Non-pigmented ciliary epithelial cell (primary cell): ENCODE measurements around the gene CMTM4.
"Not testable (repeated sequence)": the region's sequence is repeated elsewhere in the genome, so short reads cannot be mapped to it uniquely, and the experiment has no call there.

Experiments
- DNase-seq: peaks from one replicate; pipeline ENCODE4 v3.0.0-alpha.2; 2010; ENCODE audit warnings: low read depth

Gene CMTM4

DNA sequence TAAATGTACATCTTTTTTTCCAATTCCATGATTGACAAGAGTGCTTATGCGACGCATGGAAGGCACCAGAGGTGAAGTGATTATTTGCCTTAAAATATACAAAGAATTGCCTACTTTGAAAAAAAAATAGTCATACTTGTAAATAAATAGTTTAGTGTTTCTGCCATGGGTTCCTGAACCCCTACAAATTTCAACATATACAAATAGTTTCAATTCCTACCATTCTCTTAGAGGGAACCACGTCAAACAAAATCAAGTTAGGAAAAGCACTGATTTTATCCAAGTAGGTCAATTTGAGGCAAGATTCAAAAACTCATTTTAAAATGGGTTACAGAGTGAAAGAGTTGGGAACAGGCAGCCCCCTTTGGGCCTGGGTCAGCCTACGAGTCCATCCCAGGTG lies 80.4 kb downstream of the CMTM4 start:
- DNase-seq, result no peak

DNA sequence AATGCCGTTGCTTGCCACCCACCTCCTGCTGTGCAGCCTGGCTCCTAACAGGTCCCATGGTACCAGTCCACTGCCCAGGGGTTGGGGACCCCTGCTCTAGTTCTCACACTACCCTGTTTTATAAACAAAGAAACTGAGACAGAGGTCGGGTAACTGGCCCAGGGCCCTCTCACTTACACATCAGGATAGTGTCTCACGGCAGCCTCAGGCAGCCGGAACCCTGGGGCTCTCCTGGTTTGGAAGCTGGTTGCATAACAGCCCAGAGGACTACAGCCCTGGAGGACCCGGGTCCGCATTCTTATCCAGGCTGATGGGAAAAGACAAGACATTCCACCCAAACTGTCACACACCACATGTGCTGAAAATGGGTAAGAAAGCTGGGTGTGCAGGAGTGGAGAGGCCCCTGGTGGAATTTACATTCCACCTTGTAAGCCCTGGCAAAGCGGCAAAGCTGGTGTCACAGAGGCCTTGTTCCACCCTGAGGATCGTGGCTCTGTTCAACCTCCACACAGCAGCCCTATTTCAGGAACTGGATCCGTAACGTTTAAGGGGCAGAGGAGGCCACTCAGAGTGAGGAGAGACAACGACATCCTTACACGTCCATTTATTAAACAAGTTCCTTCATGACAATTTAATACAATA lies 82.3 kb downstream of the CMTM4 start:
- no peak for DNase-seq

DNA sequence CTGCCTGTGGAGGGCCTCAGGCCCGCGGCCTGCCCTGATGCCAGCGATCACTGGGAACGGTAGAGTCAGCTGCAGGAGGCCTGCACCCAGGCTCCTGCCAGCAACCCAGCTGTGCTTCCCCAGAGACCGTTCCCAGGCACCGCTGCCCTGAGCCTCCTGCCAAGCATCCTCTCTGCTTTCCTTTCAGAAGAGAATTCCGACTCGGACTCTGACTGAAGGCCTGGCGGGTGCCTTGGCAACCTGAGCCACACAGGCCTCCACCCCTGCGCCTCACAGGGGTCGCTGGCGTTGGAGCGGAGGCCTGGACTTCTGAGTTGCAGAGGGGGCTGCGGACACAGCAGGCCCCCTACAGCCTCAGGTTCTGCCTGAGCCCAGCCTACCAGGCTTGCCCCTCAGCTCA lies 84.1 kb downstream of the CMTM4 start:
- DNase-seq, result no peak

GRCh38 chr16:66611911-66612310 lies 84.6 kb downstream of the CMTM4 start:
- DNase-seq, result not testable (repeated sequence)

GRCh38 chr16:66610111-66610820 lies 86.3 kb downstream of the CMTM4 start:
- DNase-seq, result no peak

DNA sequence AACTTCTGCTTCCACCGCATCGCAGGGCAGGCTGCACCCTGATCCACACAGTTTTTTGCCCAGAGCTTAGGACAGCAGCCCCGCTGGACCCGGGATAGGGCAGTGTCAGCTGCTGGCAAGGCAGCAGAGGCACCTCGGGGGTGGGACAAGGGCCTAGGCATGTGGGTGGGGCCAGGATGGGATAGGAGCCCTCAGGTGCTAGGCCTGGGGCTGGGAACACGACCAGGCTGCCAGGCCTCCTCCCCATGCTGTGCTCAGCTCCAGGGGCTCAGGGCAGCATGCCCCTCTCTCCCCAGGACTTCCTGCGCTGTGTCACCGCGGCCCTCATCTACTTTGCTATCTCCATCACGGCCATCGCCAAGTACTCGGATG lies 87.4 kb downstream of the CMTM4 start:
- DNase-seq, result no peak

DNA sequence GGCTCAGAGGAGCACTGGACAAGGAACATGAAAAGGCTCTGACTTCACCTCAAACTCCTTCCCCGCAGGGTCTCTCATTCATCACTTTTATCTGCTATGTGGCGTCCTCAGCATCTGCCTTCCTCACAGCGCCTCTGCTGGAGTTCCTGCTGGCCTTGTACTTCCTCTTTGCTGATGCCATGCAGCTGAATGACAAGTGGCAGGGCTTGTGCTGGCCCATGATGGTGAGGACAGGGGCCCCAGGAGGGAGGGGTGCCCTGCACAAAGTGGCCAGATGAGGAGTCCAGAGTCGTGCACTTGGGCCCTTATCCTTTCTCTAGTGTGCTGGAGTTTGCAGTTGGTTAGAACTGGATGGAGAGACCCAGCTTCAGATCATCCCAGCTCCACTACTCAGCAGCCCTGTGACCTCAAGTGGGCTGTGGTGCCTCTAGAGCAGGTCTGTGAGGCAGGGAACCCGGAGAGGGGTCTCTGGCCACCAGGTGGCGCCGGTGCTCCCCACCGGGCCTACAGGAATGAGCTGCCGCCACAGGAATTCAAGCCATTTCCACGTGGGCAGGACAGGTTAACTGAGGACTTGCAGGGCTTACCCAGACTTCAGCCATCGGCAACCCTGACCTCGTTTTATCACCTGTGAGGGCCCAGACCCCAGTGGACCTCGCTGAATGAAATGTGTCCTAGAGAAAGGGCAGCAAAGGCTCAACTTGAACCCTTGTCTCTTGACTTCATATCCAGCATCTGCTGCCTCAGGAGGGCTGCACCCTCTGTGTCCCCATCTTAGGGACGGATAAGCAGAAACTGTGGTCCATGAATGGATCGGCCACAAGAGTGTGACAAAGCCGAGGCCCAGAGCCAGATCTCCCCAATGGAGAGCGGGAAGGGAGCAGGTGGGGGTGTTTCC lies 88.1 kb downstream of the CMTM4 start:
- DNase-seq, result peak; percentile 70

DNA sequence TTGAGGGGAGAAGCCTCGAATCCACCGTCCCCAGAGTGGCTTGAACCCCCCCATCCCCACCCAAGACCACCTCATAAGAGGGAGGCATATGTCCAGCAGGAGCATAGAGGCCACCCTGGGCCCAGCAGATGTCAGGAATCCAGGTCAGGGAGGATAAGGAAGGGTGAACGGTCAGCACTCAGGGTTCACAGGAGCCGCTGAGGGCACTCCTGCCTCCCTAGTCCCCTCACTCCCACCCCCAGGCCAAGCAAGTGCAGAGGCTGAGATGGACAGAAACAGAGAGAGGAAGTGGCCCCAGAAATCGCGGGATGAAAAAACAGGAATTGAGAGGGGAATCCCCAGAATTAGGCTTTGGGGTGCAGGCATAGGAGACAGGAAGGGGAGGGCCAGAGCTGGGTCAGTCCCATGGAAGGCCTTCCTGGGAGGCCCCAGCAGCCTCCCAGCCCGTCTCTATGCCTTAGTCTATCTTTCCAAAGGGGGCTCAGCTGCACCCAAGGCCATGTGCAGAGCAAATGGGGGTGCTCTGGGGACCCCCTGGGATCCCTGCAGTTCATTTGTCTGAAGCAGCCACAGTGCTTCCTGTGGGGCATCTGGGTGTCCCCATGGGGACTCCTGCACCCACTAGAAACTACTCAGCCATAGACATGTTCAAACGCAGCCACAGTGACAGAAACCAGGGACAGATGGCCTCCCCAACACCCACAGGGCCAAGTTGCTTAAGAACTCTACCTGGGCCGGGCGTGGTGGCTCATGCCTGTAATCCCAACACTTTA lies 90.4 kb downstream of the CMTM4 start:
- DNase-seq, result no peak

- no peak for DNase-seq
Measured at GRCh38 chr16:66605177-66605978, 91.2 kb downstream of the CMTM4 start.

DNA sequence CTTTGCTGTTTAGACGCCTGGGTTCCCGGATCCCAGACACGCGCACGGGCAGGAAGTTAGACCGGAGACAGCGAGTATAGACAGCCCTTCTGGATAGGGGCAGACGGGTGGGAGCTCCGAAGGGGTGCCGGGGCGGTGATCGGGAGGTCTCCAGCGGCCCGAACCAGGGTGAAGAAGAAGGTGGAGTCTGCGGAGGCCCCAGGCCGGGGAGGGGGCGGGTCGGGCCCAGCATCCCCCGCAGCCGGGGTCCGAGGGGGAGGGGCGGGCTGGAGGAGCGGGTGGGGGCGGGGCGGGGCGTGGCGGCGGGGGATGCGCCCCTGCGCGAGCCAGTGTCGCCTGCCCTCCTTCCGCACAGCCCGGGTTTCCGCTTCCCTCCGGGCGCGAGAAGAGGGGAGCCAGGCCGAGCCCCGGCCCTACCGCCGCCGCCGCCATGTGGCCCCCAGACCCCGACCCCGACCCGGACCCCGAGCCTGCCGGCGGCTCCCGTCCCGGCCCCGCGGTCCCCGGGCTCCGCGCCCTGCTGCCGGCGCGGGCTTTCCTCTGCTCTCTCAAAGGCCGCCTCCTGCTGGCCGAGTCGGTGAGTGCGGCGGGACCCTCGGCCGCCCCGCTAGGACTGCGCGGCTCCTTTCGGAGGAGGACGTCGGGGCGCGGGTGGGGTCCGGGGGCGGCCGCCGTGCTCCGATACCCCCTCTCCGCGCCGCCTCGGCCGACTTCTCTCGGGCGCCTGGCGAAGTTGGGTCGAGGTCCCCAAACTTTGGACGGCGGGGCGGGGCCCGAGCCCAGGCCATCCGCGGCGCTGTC lies 92.0 kb downstream of the CMTM4 start, which contains the start of gene CMTM3:
CMTM3 (plus strand) TSS at position 329 of the 801 bp plus-strand sequence; CDS start at position 431, 102 bp downstream.
- no peak for DNase-seq

DNA sequence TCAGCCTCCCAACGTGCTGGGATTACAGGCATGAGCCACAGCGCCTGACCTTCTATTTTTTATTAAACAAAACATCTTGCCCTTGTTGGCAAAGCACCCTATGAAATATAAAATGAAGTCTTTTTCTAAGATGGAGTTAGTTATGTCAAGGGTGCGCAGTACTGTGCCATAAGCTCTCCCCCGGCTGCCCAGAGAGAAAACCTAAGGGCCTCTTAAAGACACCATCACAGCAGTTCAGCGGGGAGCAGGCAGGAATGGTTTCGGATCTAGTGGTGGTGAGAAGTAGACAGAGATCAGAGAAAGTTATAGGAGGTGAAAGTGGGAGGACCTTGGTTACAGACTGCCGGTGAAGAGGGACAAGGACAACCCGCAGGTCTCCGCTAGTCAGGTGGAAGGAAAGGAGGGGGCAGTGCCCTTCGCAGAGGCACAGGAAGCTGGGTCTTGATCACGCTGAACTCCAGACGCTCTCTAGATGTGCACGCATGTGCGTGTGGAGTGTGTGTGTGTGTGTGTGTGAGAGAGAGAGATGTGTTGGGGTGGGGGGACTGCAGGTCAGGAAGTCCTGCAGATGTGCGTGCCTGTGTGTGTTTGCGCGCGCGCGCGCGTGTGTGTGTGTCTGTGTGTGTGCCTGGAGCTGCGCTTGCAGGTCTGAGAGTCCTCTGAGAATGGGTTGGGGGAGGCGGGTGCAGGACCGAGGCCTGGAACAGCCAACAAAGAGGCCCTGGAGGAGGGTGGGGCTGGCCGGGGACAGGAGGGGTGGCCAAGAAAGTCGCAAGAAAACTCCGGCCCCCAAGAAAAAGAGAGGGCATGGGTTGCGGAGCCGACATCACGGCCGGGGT lies 92.8 kb downstream of the CMTM4 start:
- no peak for DNase-seq

DNA sequence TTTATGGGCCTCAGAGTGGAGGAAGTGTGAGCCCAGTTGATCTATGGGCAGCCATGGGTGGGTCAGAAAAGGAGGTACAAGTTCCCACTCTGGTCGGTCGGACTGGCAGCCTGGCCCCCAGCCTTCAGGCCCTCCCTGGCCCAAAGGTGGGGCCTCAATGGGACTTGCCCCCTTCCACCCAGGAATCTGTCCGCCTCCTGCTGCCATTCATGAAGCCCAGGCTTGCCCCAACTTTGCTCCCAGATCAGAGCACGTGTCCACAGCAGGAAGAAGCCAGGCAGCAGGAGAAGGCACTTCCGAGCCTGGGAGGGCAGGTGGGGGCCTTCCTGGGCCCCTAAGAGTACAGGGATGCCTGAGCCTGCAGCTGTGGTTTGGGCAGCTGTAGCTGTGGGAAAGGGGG lies 95.1 kb downstream of the CMTM4 start:
- DNase-seq, result no peak

- DNase-seq, result no peak
Measured at GRCh38 chr16:66600477-66600876, 96.1 kb downstream of the CMTM4 start.

- no peak for DNase-seq
Measured at GRCh38 chr16:66599726-66600125, 96.8 kb downstream of the CMTM4 start.

GRCh38 chr16:66598111-66598510 lies 98.4 kb downstream of the CMTM4 start:
- no peak for DNase-seq

DNA sequence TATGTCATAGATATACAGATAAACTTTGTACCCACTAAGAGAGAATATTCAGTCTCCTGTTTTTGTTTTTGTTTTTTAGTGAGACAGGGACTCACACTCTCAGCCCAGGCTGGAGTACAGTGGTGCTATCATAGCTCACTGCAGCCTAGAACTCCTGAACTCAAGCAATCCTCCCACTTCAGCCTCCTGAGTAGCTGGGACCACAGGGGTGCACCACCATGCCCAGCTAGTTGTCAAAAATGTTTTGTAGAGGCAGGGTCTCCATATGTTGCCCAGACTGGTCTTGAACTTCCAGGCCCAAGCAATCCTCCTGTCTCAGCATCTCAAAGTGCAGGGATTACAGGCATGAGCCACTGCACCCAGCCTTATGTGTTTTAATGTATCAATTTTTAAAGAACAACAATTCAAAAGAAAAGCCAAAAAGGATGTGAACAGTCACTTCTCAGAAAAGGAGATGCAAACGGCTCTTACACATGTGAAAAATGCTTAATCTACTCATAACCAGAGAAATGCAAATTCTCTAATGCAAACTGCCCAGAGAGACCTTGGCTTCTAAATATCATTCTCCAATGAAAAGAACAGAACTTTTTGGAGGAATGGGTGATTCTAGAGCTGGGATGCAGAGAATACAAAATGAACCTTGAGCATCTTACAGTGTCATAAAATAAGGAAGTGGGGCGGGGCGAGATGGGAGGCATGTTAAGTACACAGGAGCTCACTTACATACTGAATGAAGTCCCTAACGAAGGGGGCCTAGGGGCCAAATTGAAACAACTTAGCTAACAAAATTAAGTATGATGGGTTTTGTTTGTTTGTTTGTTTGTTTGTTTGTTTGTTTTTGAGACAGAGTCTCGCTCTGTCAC lies 99.3 kb downstream of the CMTM4 start:
- no peak for DNase-seq

- DNase-seq, result not testable (repeated sequence)
Measured at GRCh38 chr16:66596559-66596958, 100.0 kb downstream of the CMTM4 start.

- no peak for DNase-seq
Measured at GRCh38 chr16:66594739-66595138, 101.8 kb downstream of the CMTM4 start.
